Fibroblast of mammary gland (primary cell): ENCODE data around the gene TAF7.

Experiments
- DNase-seq: peaks from one replicate; pipeline ENCODE4 v3.0.0-alpha.2; 2010; ENCODE audit warnings: low read depth
- H3K4me3 ChIP-seq: 2 replicates; pipeline ENCODE4 v1.5.1; 2011; ENCODE audit warnings: low read depth, mild to moderate bottlenecking, low read length, moderate library complexity; ENCODE audit not compliant: control insufficient read depth
- CTCF ChIP-seq: conservative IDR thresholded peaks from 2 replicates; pipeline ENCODE4 v1.5.1; 2011; ENCODE audit warnings: low read depth, low read length, inconsistent platforms; ENCODE audit not compliant: control insufficient read depth, insufficient read depth

Gene TAF7

DNA sequence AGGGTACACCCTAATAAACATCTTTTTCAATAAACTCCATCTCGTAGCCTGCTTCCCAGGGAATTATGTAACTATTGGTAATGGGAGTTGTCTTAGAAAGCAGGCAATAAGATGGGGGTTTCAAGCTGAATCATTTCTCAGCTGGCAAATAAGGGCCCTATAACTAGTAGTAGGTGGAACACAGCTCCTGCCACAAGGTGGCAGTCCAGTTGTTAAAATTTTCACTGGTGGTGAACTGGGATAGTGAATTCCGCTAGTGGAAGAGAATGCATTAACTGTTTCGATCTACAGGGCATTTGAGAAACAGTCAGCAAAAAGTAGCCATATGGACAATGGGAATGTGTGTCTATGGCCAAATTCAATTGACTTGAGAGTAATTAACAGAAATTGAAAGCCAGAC is 47.7 kb downstream of the TAF7 start:
- no peak overlapping the region for H3K4me3 ChIP-seq
- no peak for DNase-seq
- no peak for TF ChIP-seq CTCF

DNA sequence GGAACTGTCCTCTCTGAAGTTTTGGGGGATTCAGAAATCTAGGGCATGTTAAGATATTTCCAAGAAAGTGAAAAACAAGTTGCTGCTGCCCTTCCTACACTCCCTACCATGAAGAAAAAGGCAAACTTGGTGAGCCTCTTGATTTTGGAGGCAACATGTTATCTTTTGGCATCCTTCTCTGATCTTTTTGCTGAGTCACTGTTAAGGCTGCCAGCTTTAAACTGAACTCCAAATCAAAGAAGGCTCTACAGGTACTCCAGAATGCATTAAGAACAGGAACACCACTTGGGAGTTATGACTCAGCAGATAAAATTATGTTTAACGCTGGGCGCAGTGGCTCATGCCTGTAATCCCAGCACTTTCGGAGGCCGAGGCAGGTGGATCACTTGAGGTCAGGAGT is 51.4 kb downstream of the TAF7 start:
- DNase-seq, result no peak
- no peak overlapping the region for H3K4me3 ChIP-seq
- TF ChIP-seq CTCF, result no peak
